22Rv1 (cell line): ENCODE data around the gene ITGAE.
A peak's percentile ranks its signal among the peaks of the same experiment; 100 is the strongest.
"Not testable (repeated sequence)": the region's sequence is repeated elsewhere in the genome, so short reads cannot be mapped to it uniquely, and the experiment has no call there.

Experiments used
- H3K27ac ChIP-seq: fragments of 450-650 bp; 2 replicates; pipeline ENCODE4 v1.5.1; 2017
- CTCF ChIP-seq: fragments of 450-650 bp; IDR thresholded peaks from 2 replicates; pipeline ENCODE4 v1.5.1; 2017; ENCODE audit warnings: mild to moderate bottlenecking
- ZFX ChIP-seq: fragments of 450-650 bp; IDR thresholded peaks from 2 replicates; pipeline ENCODE4 v1.6.1; 2017; ENCODE audit warnings: antibody characterized with exemption, borderline replicate concordance

Gene ITGAE

DNA sequence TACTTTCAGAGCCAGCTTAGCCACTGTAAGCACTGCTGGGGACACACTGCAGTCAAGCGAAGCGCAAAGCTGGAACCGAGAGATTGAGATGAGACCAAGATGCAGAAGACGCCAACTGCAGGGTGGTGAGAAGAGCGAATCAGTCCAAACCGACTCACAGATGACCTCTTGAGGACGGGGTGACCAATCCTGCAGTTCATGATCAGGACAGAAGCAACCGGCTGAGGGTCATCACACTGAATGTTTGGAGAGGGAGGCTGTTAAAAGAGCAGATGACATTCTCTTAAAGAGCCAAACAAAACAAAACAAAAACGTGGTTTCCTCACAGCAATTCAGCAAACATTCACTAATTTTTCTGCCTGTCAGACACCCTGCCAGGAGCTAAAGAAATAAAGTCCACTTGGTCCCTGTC, 68.8 kb downstream of the ITGAE start:
- H3K27ac ChIP-seq: no peak overlapping the region
- TF ChIP-seq CTCF (peak; percentile 12; the same call in 1 of the 2 replicates), ZFX (no peak)

- no peak overlapping the region for H3K27ac ChIP-seq
- no peak for TF ChIP-seq CTCF
- no peak for TF ChIP-seq ZFX
Measured at GRCh38 chr17:3730881-3731429, 70.0 kb downstream of the ITGAE start.

GRCh38 chr17:3729881-3730280, 71.1 kb downstream of the ITGAE start:
- H3K27ac ChIP-seq: no peak overlapping the region
- no peak for TF ChIP-seq ZFX
- TF ChIP-seq CTCF: no peak

DNA sequence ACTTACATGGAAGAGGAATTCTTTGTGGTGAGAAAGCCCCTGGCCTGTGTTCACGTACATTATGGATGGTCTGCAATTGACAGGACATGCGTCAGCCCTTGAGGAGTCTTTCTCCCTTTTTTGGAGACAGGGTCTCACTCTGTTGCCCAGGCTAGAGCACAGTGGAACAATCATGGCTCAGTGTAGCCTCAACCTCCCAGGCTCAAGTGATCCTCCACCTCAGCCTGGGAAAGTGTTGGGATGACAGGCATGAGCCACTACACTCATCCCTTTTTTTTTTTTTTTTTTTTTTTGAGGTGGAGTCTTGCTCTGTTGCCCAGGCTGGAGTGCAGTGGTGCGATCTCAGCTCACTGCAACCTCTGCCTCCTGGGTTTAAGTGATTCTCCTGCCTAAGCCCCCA, 72.9 kb downstream of the ITGAE start:
- H3K27ac ChIP-seq: not testable (repeated sequence)

GRCh38 chr17:3727041-3727440, 73.9 kb downstream of the ITGAE start:
- TF ChIP-seq CTCF (no peak), ZFX (no peak)
- H3K27ac ChIP-seq: no peak overlapping the region

DNA sequence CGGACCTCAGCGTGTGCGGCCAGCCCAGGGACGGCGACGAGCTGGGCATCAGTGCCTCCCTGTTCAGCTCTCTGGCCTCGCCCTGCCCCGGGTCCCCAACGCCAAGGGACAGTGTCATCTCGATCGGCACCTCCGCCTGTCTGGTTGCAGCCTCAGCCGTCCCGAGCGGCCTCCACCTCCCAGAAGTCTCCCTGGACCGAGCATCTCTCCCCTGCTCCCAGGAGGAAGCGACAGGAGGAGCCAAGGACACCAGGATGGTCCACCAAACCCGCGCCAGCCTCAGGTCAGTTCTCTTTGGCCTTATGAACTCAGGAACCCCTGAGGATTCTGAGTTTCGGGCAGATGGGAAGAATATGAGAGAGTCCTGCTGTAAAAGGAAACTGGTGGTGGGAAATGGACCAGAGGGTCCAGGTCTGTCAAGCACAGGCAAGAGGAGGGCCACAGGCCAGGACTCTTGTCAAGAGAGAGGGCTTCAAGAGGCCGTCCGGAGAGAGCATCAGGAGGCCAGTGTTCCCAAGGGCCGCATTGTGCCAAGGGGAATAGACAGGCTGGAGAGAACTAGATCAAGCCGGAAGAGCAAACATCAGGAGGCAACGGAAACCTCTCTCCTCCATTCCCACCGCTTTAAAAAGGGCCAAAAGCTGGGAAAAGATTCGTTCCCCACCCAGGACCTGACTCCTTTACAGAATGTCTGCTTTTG, 76.5 kb downstream of the ITGAE start:
- TF ChIP-seq CTCF (no peak), ZFX (no peak)
- peak overlapping the region; percentile 72 for H3K27ac ChIP-seq

- peak within 1 kb of the TSS; percentile 72 for H3K27ac ChIP-seq
- TF ChIP-seq ZFX: no peak
- 0 out of 2 replicates have a peak, but pooled peaks have one; percentile 16 for TF ChIP-seq CTCF
Measured at GRCh38 chr17:3723556-3724377, 77.2 kb downstream of the ITGAE start, which contains the start of gene HASPIN. HASPIN (plus strand) TSS chr17:3723903; CDS start chr17:3723936, 33 bp downstream.
